ACC112 (cell line): ENCODE results near the gene CACNA1A.
A peak's percentile ranks its signal among the peaks of the same experiment; 100 is the strongest.

Experiments
- H2AFZ ChIP-seq: fragments of 200-600 bp; sonication (generic); one replicate; pipeline ENCODE4 v1.6.0; 2017; ENCODE audit warnings: antibody characterized with exemption, low read length; ENCODE audit not compliant: unreplicated experiment
- H3K27ac ChIP-seq: fragments of 200-600 bp; sonication (generic); 2 replicates; pipeline ENCODE4 v1.5.1; 2014; ENCODE audit warnings: low read depth, mild to moderate bottlenecking, antibody characterized with exemption, low read length, moderate library complexity
- H3K27me3 ChIP-seq: fragments of 200-600 bp; sonication (generic); 2 replicates; pipeline ENCODE4 v1.6.1; 2014; ENCODE audit warnings: mild to moderate bottlenecking, antibody characterized with exemption, low read length, moderate library complexity, mixed read lengths; ENCODE audit not compliant: insufficient read depth
- H3K36me3 ChIP-seq: fragments of 200-600 bp; sonication (generic); 2 replicates; pipeline ENCODE4 v1.6.1; 2016; ENCODE audit warnings: mild to moderate bottlenecking, antibody characterized with exemption, low read length, moderate library complexity, mixed read lengths; ENCODE audit not compliant: insufficient read depth
- H3K4me1 ChIP-seq: fragments of 200-600 bp; sonication (generic); one replicate; pipeline ENCODE4 v1.6.1; 2016; ENCODE audit warnings: low read length, mixed read lengths; ENCODE audit not compliant: insufficient read depth, unreplicated experiment, control insufficient read depth
- H3K4me3 ChIP-seq: fragments of 200-600 bp; sonication (generic); 2 replicates; pipeline ENCODE4 v1.5.1; 2014; ENCODE audit warnings: mild to moderate bottlenecking, low read depth, low read length
- H3K79me2 ChIP-seq: fragments of 200-600 bp; sonication (generic); one replicate; pipeline ENCODE4 v1.6.0; 2016; ENCODE audit warnings: low read length; ENCODE audit not compliant: control insufficient read depth, unreplicated experiment, insufficient read depth

The CACNA1A gene

GRCh38 chr19:13314761-13315160, 191.5 kb downstream of the CACNA1A start:
- Histone ChIP-seq H3K4me1 (no peaks in the 10 kb centered on the region), H2AFZ (no peak overlapping the region), H3K79me2 (no peaks in the 10 kb centered on the region), H3K4me3 (no peak overlapping the region), H3K36me3 (no peaks in the 10 kb centered on the region), H3K27ac (no peak overlapping the region), H3K27me3 (peaks cover 28% of the 10 kb centered on the region; the same call in 1 of the 2 replicates)

DNA sequence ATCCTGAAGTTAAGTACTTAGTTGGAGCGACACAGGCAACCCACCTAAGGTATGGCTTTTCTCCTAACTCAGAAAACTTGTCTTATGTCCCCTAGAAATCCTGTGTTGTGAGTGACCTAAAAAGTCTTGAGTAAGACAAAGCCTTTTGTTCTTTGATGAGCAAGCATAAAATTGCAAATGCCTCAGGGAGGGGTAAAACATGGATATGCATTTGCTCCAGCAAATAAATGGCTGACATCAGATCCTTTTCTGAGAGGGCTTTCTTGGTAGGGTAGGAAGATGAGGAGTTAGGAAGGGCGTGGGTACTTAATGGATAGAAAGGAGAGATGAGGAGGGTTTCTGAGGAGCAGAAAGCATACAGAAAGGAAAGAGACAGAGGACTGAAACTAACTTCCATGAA, 192.4 kb downstream of the CACNA1A start:
- Histone ChIP-seq H3K4me3 (no peak overlapping the region), H3K27me3 (peaks cover 28% of the 10 kb centered on the region; the same call in 1 of the 2 replicates), H3K4me1 (no peaks in the 10 kb centered on the region), H3K36me3 (no peaks in the 10 kb centered on the region), H3K27ac (no peak overlapping the region), H2AFZ (no peak overlapping the region), H3K79me2 (no peaks in the 10 kb centered on the region)

- no peaks in the 10 kb centered on the region for H3K79me2 ChIP-seq
- no peak overlapping the region for H3K27ac ChIP-seq
- H2AFZ ChIP-seq, result no peak overlapping the region
- H3K4me1 ChIP-seq, result no peaks in the 10 kb centered on the region
- H3K4me3 ChIP-seq, result no peak overlapping the region
- peaks cover 17% of the 10 kb centered on the region; the same call in 1 of the 2 replicates for H3K27me3 ChIP-seq
- H3K36me3 ChIP-seq, result no peaks in the 10 kb centered on the region
These were observed 196.4 kb downstream of the CACNA1A start for GRCh38 chr19:13309864-13310263.

DNA sequence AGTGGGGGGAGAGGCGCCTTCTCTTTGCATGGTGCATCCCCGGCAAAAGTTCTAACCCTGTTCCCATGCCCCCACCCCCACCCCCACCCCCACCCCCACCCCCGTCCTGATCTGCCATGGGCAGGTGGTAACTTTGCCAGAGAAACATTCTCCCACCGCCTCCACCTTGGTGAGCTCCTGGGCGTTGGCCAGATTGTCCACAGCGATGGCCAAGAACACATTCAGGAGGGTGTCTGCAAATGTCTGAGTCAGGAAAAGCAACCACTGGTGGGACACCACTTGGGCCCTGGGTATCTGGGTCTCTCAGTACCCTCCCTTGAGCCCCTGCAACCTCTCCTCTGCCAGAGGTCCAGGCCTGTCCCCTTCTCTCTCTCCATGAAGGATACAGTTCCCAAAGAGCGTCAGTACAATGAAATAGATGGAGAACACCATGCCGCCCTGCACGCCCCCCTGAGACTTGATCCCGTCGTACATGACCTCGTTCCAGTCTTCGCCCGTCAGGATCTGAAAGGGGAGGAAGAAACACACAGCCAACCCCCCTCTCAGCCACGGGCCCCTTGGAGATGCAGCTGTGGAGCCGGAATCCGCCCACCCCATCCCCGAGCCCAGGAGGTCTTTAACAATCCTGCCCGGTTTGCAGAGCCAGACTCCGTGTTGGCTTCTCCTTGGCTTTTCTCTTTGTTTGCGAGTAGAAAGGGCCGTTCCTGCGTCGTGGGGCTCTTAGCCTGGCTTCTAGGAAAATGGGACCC, 202.7 kb downstream of the CACNA1A start:
- no peak overlapping the region for H3K4me3 ChIP-seq
- no peak overlapping the region for H3K27ac ChIP-seq
- no peak overlapping the region for H2AFZ ChIP-seq
- H3K79me2 ChIP-seq, result no peaks in the 10 kb centered on the region
- H3K36me3 ChIP-seq, result no peaks in the 10 kb centered on the region
- peaks cover 30% of the 10 kb centered on the region; the same call in 1 of the 2 replicates for H3K27me3 ChIP-seq
- H3K4me1 ChIP-seq, result no peaks in the 10 kb centered on the region

- H3K27me3 ChIP-seq, result peaks cover 32% of the 10 kb centered on the region; the same call in 1 of the 2 replicates
- no peaks in the 10 kb centered on the region for H3K4me1 ChIP-seq
- no peak overlapping the region for H3K27ac ChIP-seq
- no peaks in the 10 kb centered on the region for H3K36me3 ChIP-seq
- no peak overlapping the region for H3K4me3 ChIP-seq
- no peaks in the 10 kb centered on the region for H3K79me2 ChIP-seq
- H2AFZ ChIP-seq, result no peak overlapping the region
These were observed 203.6 kb downstream of the CACNA1A start for GRCh38 chr19:13302526-13303270.

DNA sequence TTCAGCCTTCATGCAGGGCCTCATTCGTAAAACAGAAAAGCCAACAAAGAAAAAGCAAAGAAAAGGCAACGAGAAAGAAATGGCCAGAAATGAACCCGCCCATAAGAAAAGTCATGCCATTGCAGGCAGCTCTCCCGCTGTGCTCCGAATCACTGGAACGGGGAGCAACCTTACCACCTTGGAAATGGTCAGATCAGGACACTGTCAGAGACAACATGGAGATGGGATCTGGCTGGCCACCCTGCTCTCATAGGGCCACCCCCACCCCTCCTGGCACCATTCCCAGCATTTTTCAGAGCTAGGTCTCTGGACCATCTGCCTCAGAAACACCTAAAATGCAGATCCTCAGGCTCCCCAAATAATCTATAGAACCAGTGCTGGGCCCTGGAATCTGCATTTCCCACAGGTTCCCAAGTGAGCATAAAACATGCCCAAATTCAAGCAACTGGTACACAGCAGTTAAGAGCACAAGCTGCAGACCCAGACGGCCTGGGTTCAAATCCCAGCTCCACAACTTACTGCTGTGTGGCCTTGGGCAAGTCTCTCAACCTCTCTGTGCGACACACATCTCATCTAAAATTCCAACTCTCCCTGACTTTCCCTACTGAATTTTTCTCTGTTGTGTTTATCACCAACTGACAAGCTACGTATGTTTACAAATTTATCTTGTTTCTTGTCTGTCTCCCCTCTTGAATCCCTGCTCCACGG, 204.5 kb downstream of the CACNA1A start:
- peaks cover 32% of the 10 kb centered on the region; the same call in 1 of the 2 replicates for H3K27me3 ChIP-seq
- H2AFZ ChIP-seq, result no peak overlapping the region
- no peak overlapping the region for H3K4me3 ChIP-seq
- H3K36me3 ChIP-seq, result no peaks in the 10 kb centered on the region
- no peaks in the 10 kb centered on the region for H3K79me2 ChIP-seq
- H3K27ac ChIP-seq, result no peak overlapping the region
- H3K4me1 ChIP-seq, result no peaks in the 10 kb centered on the region

GRCh38 chr19:13300421-13301030, 205.8 kb downstream of the CACNA1A start:
- peaks cover 27% of the 10 kb centered on the region; the same call in 1 of the 2 replicates for H3K27me3 ChIP-seq
- no peaks in the 10 kb centered on the region for H3K36me3 ChIP-seq
- no peak overlapping the region for H2AFZ ChIP-seq
- H3K27ac ChIP-seq, result no peak overlapping the region
- H3K4me3 ChIP-seq, result no peak overlapping the region
- H3K4me1 ChIP-seq, result no peaks in the 10 kb centered on the region
- H3K79me2 ChIP-seq, result no peaks in the 10 kb centered on the region

DNA sequence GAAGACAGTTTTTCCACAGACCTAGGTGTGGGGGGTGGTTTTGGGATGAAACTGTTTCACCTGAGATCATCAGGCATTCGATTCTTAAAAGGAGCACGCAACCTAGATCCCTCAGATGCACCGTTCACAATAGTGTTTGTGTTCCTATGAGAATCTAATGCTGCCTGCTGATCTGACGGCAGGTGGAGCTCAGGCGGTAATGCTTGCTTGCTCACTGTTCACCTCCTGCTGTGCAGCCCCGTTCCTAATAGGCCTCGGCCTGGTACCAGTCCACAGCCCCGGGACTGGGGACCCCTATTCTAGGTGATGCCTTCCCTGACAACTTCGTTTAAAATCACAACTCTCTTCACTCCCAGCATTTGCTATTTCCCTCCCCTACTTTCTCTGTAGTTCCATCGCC, 206.4 kb downstream of the CACNA1A start:
- no peaks in the 10 kb centered on the region for H3K36me3 ChIP-seq
- H3K27ac ChIP-seq, result no peak overlapping the region
- H3K4me1 ChIP-seq, result no peaks in the 10 kb centered on the region
- H2AFZ ChIP-seq, result no peak overlapping the region
- H3K79me2 ChIP-seq, result no peaks in the 10 kb centered on the region
- peaks cover 27% of the 10 kb centered on the region; the same call in 1 of the 2 replicates for H3K27me3 ChIP-seq
- H3K4me3 ChIP-seq, result no peak overlapping the region

DNA sequence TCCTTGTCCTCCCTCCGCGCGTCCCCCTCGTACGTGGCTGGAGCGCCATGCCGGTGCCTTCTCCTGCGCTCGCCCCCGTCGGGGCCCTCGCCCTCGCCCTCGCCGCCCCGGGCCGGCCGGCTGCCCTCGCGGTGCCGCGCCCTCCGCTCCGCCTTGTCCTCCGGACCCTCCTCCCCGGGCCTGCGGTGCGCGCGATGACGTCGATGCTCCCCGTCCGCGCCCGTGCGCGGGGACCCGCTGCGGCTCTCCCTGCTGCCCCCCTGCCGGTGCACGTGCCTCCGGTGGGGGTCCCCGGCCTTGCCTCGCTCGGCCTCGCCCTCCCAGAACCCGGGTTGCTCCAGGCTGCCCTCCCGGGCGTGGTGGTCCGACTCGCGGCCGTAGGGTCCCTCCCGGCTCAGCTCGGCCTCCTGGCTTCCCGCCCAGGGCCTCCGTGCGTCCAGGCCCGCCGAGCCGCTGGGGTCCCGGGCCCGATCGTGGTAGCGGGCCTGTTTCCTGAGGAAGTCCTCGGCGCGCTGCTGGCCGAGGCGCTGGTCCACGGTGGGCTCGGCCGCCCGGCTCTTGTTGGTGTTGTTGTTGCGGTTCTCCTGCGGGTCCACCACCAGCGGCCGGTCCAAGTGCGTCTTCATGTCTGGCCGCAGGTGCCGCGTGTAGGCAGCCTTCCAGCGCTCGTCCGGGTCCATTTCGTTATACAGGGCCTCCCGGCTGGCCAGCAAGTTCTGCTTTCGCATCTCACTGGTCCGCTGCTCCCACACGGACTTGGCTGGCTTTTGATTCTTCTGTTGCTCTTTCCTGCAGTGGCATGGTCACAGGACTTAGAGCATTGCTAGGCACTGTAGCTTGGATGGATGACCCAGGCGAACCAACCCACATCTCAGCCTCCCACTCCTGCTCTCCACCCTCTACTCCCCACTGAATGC, 207.5 kb downstream of the CACNA1A start:
- Histone ChIP-seq H2AFZ (no peak overlapping the region), H3K79me2 (no peaks in the 10 kb centered on the region), H3K4me1 (no peaks in the 10 kb centered on the region), H3K27ac (no peak overlapping the region), H3K4me3 (peak overlapping the region; percentile 63), H3K36me3 (no peaks in the 10 kb centered on the region), H3K27me3 (peaks cover 23% of the 10 kb centered on the region; the same call in 1 of the 2 replicates)
